SU-DHL-6 (cell line): ENCODE results near the gene APLN.

Experiments
- EZH2phosphoT487 ChIP-seq: fragments of 200-600 bp; sonication (generic), shearing (Covaris generic); conservative IDR thresholded peaks from 2 replicates; pipeline ENCODE4 v1.6.1; 2018; ENCODE audit warnings: mild to moderate bottlenecking, antibody characterized with exemption, low read length, moderate library complexity, mixed read lengths
- TF ChIP-seq, protein P1 (sequence below): fragments of 200-600 bp; sonication (generic); IDR thresholded peaks from one replicate; pipeline ENCODE4 v1.5.1; 2017; ENCODE audit warnings: antibody characterized with exemption, mild to moderate bottlenecking, low read length, moderate library complexity; ENCODE audit not compliant: insufficient read depth, poor library complexity, severe bottlenecking

DNA sequence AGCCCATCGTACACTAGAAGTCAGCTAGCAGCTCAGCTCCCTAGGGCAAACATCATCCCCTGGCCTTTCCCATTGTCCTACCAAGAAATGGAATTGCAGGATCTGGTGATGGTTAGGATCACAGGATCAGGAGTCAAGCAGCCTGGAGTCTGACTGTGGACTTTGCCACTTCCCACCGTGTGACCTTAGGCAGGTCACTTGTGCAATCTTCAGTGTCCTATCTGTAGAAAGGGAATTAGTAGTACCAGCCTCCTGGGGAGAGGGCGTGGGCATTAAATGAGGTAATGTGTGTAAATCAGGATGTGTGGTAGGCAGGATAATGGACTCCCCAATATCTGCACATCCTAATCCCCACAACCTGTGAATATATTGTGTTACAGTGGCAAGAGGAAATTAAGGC, 38.6 kb upstream of the APLN start:
- TF ChIP-seq, protein P1, sequence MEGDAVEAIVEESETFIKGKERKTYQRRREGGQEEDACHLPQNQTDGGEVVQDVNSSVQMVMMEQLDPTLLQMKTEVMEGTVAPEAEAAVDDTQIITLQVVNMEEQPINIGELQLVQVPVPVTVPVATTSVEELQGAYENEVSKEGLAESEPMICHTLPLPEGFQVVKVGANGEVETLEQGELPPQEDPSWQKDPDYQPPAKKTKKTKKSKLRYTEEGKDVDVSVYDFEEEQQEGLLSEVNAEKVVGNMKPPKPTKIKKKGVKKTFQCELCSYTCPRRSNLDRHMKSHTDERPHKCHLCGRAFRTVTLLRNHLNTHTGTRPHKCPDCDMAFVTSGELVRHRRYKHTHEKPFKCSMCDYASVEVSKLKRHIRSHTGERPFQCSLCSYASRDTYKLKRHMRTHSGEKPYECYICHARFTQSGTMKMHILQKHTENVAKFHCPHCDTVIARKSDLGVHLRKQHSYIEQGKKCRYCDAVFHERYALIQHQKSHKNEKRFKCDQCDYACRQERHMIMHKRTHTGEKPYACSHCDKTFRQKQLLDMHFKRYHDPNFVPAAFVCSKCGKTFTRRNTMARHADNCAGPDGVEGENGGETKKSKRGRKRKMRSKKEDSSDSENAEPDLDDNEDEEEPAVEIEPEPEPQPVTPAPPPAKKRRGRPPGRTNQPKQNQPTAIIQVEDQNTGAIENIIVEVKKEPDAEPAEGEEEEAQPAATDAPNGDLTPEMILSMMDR: no peak
- TF ChIP-seq EZH2phosphoT487: no peak
